ENCODE data around the gene PLEKHG3.

GRCh38 chr14:64696355-64696857 lies 7.8 kb upstream of the PLEKHG3 start:
- TF ChIP-seq TEAD4 (IDR thresholded peaks at IDR 0.05) (no peak), RAD21 (IDR thresholded peaks at IDR 0.05; ENCODE audit: low read depth) (no peak), MAX (IDR thresholded peaks at IDR 0.05) (no peak), EP300 (IDR thresholded peaks at IDR 0.05; ENCODE audit: borderline replicate concordance) (no peak), YY1 (IDR thresholded peaks at IDR 0.05; ENCODE audit: low read depth) (no peak), FOXM1 (IDR thresholded peaks at IDR 0.05; ENCODE audit: borderline replicate concordance, low read depth) (no peak), TCF12 (IDR thresholded peaks at IDR 0.05; ENCODE audit: low read depth) (no peak), EGR1 (IDR thresholded peaks at IDR 0.05) (no peak), ZBTB7A (IDR thresholded peaks at IDR 0.05; ENCODE audit: low read depth) (no peak), TAF1 (IDR thresholded peaks at IDR 0.05; ENCODE audit: low read depth) (no peak), REST (IDR thresholded peaks at IDR 0.05; ENCODE audit: low read depth) (no peak), NFIC (IDR thresholded peaks at IDR 0.05) (no peak), USF1 (IDR thresholded peaks at IDR 0.05) (no peak), CREB1 (IDR thresholded peaks at IDR 0.05; ENCODE audit: low read depth) (no peak)
